Breast epithelium (tissue), 4 donors: ENCODE data around the gene STX18. TPM values are rescaled to one million over a fixed set of nuclear protein-coding genes. Genes with fewer than 3 reads are reported as not detected.

Experiments
- DNase-seq, 2 donors: peaks; one replicate each; pipeline ENCODE4 v3.0.0-alpha.2; 2019; ENCODE audit warnings: low spot score in 2 of 2
- H3K27ac ChIP-seq, 2 donors: fragments of 200-600 bp; sonication (generic) in 1 of 2; one replicate each; pipeline ENCODE4 v1.5.1; 2016 to 2019; ENCODE audit warnings: mild to moderate bottlenecking in 1 of 2
- H3K27me3 ChIP-seq, 2 donors: fragments of 200-600 bp; sonication (generic) in 1 of 2; one replicate each; pipeline versions ENCODE4 v1.5.1 to v1.6.0; 2017 to 2019; ENCODE audit warnings: control low read depth in 1 of 2, mild to moderate bottlenecking in 1 of 2
- H3K36me3 ChIP-seq: fragments of 200-600 bp; one replicate; pipeline ENCODE4 v1.5.1; 2019
- H3K4me1 ChIP-seq, 2 donors: fragments of 200-600 bp; sonication (generic); one replicate each; pipeline ENCODE4 v1.5.1; 2016 to 2019; ENCODE audit warnings: control low read depth in 1 of 2
- H3K4me3 ChIP-seq, 3 donors: fragments of 200-600 bp; sonication (generic); 1 replicate in 2 of 3; 2 replicates in 1 of 3; pipeline ENCODE4 v1.5.1; 2016 to 2019; ENCODE audit warnings: mild to moderate bottlenecking in 3 of 3, moderate library complexity in 2 of 3
- H3K9me3 ChIP-seq, 2 donors: fragments of 200-600 bp; sonication (generic) in 1 of 2; one replicate each; pipeline ENCODE4 v1.5.1; 2016 to 2019; ENCODE audit warnings: control low read depth in 1 of 2
- POLR2A ChIP-seq: fragments of 450-650 bp; IDR thresholded peaks from one replicate; pipeline ENCODE4 v1.6.1; 2016; ENCODE audit warnings: antibody characterized with exemption, mild to moderate bottlenecking, moderate library complexity
- POLR2AphosphoS5 ChIP-seq, 3 donors: sonication (generic); formaldehyde crosslinking; IDR thresholded peaks; one replicate each; pipeline ENCODE4 v1.6.1; 2017; ENCODE audit warnings: antibody characterized with exemption in 3 of 3
- intact Hi-C: fragments of 100-400 bp; cut with DNase I; formaldehyde crosslinking; loops from one replicate; pipeline ENCODE4 v1.15.1; 2023; ENCODE audit warnings: low total_unique reads
- total RNA-seq, 3 donors: library from RNA; depleted of rRNA; stranded (reverse); fragments of >200 nt; gene quantifications; one replicate each; pipeline ENCODE4 v1.1.0, GENCODE V29; 2016
- TF ChIP-seq, protein P1 (sequence below), 3 donors: fragments of 450-650 bp; IDR thresholded peaks; one replicate each; pipeline ENCODE4 v1.5.1; 2016 to 2017; ENCODE audit warnings: antibody characterized with exemption in 3 of 3, mild to moderate bottlenecking in 3 of 3, moderate library complexity in 3 of 3

The STX18 gene
- total RNA-seq, 3 donors from 2014 or later: 32.2 to 36.3 (median 32.8) TPM

DNA sequence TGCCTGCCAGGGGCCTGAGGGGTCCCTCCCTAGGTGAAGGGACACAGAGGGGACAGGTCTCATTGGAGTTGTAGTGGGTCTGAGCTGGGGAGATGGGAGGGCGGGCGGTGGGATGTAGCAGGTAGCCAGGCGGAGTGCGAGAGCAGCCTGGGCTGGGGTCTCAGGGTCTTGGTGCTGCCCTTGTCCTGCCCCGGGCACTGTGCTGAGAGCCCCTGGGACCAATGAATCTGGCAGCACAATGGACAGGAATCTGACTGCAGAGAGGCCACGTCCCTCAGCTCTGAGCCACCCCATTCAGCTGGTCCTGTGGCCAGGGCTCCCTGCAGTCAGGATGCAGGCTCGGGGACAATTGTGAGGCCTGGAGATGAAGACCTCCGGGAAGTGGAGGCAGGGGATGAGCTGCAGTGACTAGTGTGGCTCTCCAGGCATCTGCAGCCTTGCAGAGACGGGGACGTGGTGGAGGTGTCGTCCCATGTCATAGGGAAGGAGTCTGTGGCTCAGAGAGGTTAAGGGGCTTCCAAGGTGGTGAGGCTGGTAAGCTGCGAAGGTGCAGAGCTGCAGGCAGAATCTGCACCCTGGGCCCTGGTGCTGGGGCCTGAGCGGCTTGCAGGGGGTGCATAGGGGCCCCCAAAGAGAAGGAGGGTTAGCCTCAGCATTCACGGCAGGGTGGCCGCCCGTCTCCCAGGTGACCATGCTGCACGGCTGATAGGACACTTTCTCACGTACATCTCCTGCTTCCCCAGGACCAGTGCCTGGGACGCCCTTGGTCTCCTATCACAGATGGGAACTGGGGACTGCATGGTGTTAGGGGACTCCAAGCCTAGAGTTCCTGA, 134.3 kb downstream of the STX18 start:
- Histone ChIP-seq H3K4me1 (no peaks in the 10 kb centered on the region), H3K27me3 (peaks cover 0 to 19% of the 10 kb centered on the region in 2 donors), H3K36me3 (no peaks in the 10 kb centered on the region), H3K9me3 (no peaks in the 10 kb centered on the region), H3K4me3 (no peak overlapping the region), H3K27ac (no peak overlapping the region)
- DNase-seq: no peak
- intact Hi-C loops: no loop called here
- TF ChIP-seq POLR2A (no peak), POLR2AphosphoS5 (IDR thresholded peaks at IDR 0.05) (no peak)
- TF ChIP-seq, protein P1, sequence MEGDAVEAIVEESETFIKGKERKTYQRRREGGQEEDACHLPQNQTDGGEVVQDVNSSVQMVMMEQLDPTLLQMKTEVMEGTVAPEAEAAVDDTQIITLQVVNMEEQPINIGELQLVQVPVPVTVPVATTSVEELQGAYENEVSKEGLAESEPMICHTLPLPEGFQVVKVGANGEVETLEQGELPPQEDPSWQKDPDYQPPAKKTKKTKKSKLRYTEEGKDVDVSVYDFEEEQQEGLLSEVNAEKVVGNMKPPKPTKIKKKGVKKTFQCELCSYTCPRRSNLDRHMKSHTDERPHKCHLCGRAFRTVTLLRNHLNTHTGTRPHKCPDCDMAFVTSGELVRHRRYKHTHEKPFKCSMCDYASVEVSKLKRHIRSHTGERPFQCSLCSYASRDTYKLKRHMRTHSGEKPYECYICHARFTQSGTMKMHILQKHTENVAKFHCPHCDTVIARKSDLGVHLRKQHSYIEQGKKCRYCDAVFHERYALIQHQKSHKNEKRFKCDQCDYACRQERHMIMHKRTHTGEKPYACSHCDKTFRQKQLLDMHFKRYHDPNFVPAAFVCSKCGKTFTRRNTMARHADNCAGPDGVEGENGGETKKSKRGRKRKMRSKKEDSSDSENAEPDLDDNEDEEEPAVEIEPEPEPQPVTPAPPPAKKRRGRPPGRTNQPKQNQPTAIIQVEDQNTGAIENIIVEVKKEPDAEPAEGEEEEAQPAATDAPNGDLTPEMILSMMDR (IDR thresholded peaks at IDR 0.05): no peak

DNA sequence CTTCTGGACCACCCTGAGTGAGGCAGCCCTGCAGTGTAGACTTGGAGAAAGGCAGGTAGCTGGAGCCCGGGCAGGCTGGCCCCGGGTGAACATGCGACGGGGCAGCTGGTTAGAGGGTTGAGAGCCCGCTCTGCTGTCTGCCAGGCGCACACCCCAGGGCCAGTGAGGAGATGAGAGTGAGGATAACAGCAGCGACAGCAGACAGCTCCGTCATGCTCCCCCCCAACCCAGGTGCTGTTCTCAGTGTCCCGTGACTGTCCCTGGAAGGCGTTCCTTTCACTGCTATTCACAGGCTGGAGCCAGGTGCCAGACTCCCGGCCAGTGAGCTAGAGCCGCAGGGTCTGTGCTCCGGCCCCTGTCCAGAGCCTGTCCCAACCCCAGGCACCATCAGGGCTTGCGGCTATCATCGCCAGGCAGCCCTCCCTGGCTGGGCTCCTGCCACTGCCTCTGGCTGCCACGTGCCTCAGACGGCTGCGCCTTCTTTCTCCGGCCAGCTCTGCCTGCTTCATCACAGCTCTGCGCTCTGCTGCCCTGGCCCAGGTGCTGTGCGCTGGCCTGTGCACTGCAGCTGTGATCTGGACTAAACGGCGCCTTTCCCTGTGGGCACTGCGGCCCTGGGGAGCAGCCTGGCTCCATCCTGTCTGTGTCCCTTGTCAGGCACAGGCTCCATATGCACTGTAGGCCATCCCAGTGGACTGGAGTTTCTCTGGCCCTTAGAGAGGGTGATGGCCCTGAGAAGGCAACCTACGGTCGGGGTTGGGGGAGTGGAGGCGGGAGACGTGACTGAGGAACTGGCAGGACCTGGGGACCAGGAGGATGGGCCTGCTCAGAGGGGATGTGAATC, 135.2 kb downstream of the STX18 start:
- Histone ChIP-seq H3K4me3 (no peak overlapping the region), H3K4me1 (no peaks in the 10 kb centered on the region), H3K9me3 (no peaks in the 10 kb centered on the region), H3K36me3 (no peaks in the 10 kb centered on the region), H3K27ac (no peak overlapping the region), H3K27me3 (peaks cover 0 to 19% of the 10 kb centered on the region in 2 donors)
- intact Hi-C loops: no loop called here
- no peak for DNase-seq
- TF ChIP-seq POLR2A: no peak
- TF ChIP-seq, protein P1 (IDR thresholded peaks at IDR 0.05): no peak
- TF ChIP-seq POLR2AphosphoS5 (IDR thresholded peaks at IDR 0.05): no peak

DNA sequence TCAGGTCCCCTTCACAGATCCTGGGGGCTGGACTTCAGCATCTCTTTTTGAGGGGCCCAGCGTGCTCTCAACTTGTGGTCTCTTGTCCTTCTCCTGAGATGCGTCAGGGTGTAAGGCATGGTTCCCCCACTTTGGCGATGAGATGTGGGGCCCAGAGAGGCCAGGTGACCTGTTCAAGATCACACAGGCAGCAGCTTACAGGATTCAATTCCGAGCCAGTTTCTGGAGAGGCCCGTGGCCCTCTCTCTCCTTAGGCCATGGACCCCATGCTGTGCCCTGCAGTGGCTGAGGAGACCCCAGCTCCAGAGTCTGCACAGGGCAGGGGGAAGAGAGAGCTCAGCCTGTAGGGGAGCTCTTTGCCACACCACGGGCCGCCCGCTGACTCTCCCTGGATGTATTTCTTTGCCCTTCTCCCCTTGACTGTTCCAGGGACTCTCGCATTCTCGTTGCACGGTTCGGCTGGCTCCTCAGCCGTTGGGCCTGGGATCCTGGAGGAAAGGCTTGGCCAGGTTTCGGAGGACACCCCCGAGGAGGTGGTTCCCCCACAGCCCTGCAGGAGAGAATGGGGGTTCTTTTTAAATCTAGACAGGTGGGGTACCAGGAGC, 136.4 kb downstream of the STX18 start:
- no peak for TF ChIP-seq POLR2AphosphoS5 (IDR thresholded peaks at IDR 0.05)
- TF ChIP-seq, protein P1 (IDR thresholded peaks at IDR 0.05): no peak
- no peak for TF ChIP-seq POLR2A
- intact Hi-C loops: no loop called here
- Histone ChIP-seq H3K4me1 (no peaks in the 10 kb centered on the region), H3K9me3 (no peaks in the 10 kb centered on the region), H3K4me3 (no peak overlapping the region), H3K27ac (no peak overlapping the region), H3K36me3 (no peaks in the 10 kb centered on the region), H3K27me3 (peaks cover 0 to 23% of the 10 kb centered on the region in 2 donors)
- DNase-seq: no peak

DNA sequence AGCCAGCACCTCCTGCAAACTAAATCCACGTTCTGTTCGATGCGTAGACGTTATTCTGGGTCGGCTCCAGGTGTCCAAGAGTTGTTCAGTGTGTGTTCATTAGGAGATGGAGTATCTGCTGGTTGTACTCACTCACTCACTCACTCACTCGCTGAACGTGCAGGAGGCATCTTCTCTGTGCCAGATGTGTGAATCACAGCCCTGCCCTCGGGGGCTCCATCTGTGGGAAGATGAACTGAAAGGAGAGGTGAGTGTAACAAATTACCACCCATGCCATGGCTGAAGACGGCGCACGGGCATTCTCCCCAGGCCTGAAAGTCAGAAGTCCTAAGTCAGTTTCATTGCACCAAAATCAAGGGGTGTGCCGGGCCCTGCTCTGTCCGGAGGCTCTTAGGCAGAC, 138.9 kb downstream of the STX18 start:
- peaks cover 0 to 19% of the 10 kb centered on the region in 2 donors for H3K27me3 ChIP-seq

More for the DNA sequence above, 138.9 kb downstream of the STX18 start:
- Histone ChIP-seq H3K4me3 (no peak overlapping the region), H3K36me3 (no peaks in the 10 kb centered on the region), H3K27ac (no peak overlapping the region), H3K9me3 (no peaks in the 10 kb centered on the region), H3K4me1 (no peaks in the 10 kb centered on the region)
- TF ChIP-seq POLR2A: no peak
- TF ChIP-seq, protein P1 (IDR thresholded peaks at IDR 0.05): no peak
- no peak for TF ChIP-seq POLR2AphosphoS5 (IDR thresholded peaks at IDR 0.05)
- intact Hi-C loops: loop anchor here (2.0 kb wide), 1 partner anchor 76 kb away; no protein-coding TSS in a partner anchor
- DNase-seq: no peak
